Measurements from ENCODE around the gene PSMC3.

PSMC3 gene

DNA sequence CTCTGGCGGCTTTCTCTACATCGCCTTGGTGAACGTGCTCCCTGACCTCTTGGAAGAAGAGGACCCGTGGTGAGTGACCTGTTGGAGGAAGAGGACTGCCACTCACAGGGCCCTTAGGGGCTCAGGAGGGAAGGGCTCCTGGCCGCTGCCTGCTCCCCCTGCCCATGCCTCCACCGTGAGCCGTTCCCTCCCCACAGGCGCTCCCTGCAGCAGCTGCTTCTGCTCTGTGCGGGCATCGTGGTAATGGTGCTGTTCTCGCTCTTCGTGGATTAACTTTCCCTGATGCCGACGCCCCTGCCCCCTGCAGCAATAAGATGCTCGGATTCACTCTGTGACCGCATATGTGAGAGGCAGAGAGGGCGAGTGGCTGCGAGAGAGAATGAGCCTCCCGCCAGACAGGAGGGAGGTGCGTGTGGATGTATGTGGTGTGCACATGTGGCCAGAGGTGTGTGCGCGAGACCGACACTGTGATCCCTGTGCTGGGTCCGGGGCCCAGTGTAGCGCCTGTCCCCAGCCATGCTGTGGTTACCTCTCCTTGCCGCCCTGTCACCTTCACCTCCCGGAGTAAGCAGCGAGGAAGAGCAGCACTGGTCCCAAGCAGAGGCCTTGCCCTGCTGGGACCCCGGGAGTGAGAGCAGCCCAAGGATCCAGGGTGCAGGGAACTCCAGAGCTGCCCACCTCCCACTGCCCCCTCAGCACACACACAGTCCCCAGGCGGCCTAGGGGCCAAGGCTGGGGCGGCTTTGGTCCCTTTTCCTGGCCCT lies 11.0 kb downstream of the PSMC3 start:
- in situ Hi-C loops (cut with MboI; ENCODE audit: low sequenced_read_pairs), result no loop called here

DNA sequence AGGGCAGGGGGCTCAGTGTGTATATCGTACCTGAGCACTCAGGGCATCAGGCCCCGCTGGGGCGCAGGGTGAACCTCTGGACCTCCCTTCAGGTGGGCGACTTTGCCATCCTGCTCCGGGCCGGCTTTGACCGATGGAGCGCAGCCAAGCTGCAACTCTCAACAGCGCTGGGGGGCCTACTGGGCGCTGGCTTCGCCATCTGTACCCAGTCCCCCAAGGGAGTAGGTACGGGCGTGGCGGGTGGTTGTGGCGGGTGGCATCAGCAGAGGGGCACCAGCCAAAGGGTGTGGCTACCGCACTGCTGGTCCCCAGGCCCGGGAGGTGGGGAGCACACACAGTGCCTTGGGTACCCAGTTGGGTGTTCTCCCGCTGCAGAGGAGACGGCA lies 11.6 kb downstream of the PSMC3 start:
- in situ Hi-C loops (cut with MboI; ENCODE audit: low sequenced_read_pairs), result no loop called here

DNA sequence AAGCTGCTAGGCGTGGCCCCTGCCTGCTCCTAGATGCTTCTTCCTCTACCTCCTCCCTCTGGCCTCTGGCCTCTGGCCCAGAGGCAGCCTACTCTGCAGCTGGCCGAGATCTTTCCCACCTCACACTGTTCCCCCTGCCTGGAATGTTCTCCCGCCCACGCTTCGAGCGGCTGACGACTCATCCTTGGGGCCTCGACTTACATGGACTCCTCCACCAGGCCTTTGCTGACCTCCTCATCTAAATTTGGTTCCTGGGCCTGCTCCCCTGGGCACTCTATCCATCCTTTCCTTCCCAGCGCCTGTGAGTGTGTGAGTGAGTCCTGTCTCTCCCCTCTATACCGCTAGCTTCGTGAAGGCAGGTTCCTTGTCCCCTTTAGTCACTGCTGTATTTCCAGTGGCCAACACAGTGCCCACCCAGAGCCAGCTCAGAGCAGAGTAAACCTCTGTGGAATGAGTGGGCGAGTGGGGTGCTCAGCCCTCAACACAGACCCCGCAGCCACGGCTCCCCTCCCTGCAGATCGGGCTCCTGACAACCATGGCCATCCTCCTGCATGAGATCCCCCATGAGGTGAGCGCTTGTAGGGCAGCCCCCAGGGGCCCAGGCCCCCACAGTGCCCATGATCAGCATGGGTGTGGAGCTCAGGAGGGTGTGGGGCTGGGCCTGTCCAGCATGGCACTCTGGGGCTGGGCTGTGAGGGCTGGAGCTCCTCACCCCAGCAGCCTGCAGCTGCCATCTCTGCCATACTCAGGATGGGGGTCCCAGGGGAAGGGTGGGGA lies 12.1 kb downstream of the PSMC3 start:
- in situ Hi-C loops (cut with MboI; ENCODE audit: low sequenced_read_pairs), result no loop called here

DNA sequence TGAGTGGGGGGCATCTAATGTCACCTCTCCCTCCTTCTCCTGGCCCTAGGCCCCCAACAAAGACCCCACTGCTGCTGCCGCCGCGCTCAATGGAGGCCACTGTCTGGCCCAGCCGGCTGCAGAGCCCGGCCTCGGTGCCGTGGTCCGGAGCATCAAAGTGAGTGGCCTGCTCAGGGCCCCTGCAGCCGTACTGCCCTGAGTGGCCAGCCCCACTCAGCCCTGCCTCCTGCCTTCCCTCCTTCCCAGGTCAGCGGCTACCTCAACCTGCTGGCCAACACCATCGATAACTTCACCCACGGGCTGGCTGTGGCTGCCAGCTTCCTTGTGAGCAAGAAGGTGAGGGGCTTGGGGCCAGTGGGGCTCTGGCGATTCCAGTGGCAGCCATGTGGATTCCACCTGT lies 12.9 kb downstream of the PSMC3 start:
- in situ Hi-C loops (cut with MboI; ENCODE audit: low sequenced_read_pairs), result no loop called here

DNA sequence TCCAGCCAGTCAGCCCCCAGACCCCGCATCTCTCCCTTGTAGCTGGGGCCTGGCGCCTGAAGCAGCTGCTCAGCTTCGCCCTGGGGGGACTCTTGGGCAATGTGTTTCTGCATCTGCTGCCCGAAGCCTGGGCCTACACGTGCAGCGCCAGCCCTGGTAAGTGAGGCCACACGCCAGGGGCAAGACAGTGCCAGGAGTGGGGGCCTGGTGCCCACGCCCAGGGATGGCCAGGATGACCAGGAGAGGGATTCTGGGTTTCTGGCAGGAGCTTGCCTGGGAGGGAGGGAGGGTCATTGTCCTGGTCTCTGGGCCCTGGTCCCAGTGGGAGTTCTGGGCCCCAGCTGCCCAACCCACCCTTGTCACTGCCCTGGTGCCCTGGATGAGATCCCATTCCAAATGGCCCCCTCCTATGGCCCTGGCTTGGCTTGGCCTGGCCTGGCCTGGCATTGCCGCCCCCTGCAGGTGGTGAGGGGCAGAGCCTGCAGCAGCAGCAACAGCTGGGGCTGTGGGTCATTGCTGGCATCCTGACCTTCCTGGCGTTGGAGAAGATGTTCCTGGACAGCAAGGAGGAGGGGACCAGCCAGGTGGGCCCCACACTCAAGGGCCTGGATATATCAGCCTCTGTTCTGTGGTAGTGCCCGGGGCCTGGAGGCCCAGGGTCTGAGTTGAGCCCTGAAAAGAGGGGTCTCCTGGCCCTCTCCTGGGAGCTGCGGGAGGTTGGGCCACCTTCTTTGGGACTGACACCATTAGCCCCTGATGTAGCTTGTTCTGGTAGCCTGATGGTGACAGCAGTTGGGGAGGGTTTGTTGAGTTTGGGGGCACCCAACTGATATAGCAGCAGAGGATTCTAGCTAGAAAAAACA lies 14.1 kb downstream of the PSMC3 start:
- in situ Hi-C loops (cut with MboI; ENCODE audit: low sequenced_read_pairs), result no loop called here

DNA sequence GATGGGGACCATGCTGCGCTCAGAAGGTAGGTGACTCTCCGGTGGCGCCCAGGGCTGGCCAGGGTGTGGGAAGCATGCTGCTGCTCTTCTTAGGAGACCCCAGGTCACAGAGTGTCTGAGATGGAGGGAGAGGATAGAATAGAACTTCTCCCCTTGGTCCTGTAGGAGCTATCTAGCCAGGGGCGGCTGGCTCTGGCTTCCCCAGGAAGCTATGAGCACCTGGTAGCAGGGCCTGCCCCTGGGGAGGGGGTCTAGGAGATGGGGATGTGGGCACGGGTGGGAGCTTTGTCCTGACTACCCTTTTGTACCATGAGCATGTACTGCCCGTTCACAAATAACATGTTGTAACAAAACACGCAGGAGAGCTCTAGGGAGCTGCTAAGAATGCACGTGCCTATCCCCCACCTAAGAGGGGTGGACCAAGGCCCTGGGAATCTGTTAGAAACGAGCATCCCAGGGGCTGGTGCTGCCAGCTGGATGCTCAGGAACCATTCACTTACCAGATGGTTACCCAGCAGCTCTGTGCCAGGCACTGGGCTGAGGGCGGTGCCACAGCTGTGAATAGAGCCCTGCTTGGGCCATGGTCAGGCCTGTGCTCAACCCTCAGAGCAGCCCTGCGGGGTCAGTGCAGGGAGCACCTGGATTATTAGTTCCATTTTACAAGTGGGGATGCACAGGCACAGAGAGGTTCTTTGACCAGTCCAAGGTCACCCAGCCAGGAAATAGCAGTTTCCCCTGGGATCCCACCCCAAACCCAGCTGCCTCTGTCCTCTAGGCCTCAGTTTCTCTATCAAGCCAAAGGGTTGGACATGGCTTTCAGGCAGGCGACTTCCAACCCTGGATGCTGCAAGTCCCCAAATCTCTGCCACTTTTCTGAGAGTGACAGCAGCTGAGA lies 15.6 kb downstream of the PSMC3 start:
- in situ Hi-C loops (cut with MboI; ENCODE audit: low sequenced_read_pairs), result no loop called here

DNA sequence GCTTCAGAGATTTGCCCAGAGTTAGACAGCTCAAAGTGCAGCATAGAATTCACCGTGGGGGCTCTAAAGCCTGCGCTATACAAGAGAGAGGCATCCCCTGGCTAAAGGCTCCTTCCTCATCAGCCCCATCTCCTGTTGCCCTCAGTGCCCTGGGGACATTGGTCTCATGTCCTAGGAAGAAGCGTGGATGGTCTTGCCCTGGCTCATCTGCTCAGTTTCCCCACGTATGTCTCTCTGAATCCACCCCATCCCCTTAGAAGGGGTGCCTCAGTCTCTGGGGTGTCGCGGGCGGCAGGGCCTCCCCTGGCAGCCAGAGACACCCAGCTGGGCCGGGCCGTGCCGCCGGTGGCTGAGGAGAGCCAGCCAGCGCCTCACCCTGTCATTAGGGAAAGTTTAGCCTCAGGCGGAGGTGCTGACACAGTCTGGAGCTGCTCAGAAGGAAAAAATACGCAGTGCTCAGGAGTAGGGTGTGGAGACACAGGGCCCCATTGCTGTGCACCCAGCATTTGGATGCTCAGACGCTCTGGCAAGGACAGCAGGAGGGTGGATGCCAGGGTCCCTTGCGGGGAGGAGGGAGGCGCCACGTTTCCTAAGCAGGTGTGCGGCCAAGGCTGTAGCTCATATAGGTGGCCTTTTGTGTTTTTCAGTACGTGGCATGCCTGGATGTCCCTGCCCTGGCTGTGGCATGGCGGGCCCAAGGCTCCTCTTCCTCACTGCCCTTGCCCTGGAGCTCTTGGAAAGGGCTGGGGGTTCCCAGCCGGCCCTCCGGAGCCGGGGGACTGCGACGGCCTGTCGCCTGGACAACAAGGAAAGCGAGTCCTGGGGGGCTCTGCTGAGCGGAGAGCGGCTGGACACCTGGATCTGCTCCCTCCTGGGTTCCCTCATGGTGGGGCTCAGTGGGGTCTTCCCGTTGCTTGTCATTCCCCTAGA lies 16.5 kb downstream of the PSMC3 start:
- in situ Hi-C loops (cut with MboI; ENCODE audit: low sequenced_read_pairs), result loop anchor here (5.0 kb wide), 1 partner anchor 37 kb away; no protein-coding TSS in a partner anchor

DNA sequence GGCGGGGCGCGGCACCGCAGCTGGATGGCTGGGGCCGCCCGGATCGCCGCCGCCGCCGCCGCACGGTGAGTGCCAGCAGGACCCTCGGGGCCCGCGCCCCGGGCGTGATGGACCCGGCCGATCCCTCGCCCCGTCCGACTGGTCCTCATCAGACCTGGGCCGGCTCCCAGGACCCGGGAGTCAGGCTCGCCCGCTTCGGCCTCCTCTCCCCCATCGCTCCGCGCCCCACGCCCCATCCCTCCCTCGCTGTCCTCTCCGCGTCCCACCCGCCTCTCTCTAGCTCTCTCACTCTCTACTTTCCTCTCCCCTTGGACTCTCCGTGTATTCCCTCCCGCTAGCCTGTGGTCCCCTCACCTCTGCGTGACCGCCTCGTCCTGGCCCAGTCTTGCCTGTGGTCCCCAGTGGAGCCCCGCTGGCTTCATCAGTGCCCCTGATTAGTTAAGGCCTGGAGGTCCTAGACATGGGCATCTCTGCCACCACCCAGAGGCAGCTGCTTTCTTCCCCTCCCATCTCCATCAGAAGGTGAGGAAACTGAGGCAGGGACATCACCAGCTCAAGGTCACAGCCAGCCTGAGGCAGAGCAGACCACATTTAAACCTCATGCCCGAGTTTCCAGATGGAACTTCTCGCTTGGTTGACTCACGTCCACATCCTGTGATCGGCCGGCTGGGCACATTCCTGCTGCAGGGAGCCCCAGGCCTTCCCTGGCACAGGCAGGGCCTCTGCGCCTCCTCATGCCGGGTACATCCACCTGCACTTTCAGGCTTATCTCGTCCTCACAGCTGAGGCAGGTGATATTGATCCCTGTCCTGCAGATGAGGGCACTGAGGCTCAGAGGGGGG lies 17.4 kb downstream of the PSMC3 start:
- in situ Hi-C loops (cut with MboI; ENCODE audit: low sequenced_read_pairs), result loop anchor here (5.0 kb wide), 1 partner anchor 37 kb away; no protein-coding TSS in a partner anchor

DNA sequence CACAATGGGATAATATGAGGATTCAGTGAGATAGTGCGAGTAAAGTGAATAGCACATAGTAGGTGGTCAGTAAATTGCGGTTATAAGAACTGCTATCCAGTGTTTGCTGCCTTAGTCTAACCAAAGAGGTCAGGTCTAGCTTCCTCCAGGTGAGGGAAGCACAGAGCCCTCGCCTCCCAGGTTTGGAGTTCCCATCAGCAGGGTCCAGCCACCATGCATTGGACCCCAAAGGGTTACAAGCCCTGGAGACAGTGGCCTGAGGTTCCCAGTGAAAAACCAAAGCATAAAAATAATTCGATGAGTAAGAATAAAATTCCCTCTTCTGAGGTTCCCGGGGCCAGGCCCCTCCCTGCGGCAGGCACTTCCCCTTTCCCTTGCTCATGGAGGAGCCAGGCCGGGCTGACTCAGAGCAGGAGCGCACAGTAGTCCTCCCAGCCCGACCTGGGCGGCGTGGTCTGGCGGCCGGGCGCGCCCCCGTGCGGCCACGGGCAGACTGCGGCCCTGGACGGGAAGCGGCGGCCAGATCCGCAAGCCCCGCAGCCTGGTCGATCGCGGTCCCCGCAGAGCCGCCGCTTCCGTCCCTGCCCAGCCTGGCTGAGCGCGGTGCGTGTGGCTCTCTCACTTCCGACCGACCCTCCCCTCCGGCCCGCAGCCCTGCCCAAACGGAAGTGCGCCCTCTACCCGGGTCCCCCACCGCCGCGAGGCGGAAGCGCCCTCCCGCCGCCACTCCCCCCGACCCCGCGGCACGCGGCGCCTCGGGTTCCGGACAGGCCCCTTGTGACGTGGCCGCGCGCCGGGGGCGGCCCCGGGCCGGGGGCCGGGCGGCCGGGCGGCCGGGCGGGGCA lies 18.3 kb downstream of the PSMC3 start, which contains the start of gene SLC39A13:
Gene SLC39A13 (plus strand): TSS at position 845 of the 845 bp plus-strand sequence. CDS start 1,505 bp downstream, outside the sequence.
- in situ Hi-C loops (cut with MboI; ENCODE audit: low sequenced_read_pairs), result loop anchor here (5.0 kb wide), 1 partner anchor 36 kb away; no protein-coding TSS in a partner anchor

DNA sequence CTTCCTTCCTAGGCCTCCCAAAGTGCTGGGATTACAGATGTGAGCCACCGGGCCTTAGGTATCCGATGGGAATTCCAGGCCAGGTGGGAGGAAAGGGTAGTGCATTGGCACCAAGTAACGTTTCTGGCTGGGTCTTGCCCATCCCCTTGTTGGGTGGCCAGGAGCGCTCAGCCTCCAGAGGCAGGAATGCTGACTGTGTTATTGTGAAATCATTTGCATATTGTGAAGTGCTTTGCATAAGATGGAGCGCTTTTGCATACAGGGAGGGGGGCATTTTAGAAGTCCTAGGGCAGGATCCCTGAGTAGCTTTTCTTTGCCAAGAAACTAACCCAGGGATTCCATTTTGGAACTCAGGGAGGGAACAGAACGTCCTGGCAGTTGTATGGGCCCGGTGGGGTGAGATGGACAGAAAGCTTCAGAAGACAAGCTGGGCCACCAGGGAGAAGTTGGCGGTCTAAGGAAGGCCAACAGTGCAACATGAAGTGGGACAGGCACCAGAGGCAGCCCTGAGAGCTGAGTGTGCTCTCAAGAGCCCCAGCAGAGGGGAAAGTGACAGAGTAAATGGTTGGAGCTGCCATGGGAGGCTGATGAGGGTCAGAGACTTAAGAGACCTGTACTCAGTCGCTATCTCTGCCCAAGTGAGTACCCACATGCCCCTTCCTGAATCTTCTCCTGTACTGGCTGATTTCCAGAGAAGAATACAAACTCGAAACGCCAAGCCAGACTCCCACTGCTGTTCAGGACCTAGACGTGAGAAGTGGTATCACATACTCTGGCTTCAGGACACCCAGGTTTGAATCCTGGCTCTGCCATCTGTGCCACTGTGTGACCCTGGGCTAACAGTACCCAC lies 19.1 kb downstream of the PSMC3 start:
- in situ Hi-C loops (cut with MboI; ENCODE audit: low sequenced_read_pairs), result loop anchor here (5.0 kb wide), 1 partner anchor 35 kb away; no protein-coding TSS in a partner anchor

DNA sequence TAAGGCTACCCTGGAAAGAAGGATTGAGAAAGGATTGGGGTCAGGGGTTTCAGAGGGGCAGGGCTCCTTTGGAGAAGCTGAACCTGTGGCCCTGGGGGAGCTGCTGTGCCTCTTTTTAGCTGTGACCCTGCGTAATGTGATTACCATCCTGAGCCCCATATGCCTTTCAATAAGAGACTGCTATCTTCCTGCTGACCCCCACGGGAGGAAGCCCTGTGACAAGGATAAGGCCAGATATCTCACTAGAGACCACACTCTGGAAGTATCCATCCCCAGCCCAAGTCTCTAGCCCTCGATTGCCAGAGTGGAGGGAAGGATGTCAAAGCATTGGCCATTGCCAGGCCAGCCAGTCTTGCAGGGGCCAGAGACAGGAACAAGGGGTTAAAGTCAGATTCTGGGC lies 22.7 kb downstream of the PSMC3 start:
- in situ Hi-C loops (cut with MboI; ENCODE audit: low sequenced_read_pairs), result no loop called here

DNA sequence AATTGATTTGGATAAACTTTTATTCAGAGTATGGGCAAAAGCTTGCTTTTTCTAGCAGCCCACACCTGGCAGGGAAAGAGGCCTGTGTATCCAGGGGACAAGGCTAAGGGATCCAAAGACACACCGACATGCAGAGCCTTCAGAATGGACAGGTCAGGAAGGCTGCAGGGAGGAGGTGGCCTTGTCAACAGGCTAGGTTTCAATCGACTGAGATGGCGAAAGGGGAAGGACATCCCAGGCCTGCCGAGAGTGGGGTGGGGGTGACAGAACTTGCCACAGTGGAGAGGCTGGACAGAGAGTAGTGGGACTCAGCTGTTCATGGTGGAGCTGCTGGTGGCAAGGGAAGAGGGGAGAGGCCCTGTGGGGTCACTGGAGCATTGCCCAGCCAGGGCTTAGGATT lies 23.1 kb downstream of the PSMC3 start:
- in situ Hi-C loops (cut with MboI; ENCODE audit: low sequenced_read_pairs), result no loop called here

DNA sequence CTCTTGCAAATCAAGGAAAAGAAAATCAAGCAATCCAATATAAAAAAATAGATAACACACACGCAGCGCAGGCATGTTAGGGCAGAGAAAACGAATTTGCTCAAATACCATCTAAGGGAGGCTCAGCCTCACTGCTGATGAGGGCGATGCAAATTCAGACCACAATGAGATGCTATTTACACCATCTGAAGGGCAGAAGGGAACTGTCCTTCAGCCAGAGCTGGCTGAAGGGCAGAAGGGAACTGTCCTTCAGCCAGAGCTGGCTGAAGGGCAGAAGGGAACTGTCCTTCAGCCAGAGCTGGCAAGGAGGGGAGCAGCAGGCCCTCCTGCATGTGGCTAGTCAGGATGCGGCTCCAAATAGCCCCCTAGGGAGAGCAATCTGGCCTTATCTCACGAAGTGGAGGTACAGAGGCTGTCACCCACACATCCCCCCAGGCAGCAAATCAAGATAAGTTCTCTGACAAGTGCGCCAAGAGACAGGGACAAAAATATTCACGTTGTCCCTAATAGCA lies 25.4 kb downstream of the PSMC3 start:
- in situ Hi-C loops (cut with MboI; ENCODE audit: low sequenced_read_pairs), result no loop called here

DNA sequence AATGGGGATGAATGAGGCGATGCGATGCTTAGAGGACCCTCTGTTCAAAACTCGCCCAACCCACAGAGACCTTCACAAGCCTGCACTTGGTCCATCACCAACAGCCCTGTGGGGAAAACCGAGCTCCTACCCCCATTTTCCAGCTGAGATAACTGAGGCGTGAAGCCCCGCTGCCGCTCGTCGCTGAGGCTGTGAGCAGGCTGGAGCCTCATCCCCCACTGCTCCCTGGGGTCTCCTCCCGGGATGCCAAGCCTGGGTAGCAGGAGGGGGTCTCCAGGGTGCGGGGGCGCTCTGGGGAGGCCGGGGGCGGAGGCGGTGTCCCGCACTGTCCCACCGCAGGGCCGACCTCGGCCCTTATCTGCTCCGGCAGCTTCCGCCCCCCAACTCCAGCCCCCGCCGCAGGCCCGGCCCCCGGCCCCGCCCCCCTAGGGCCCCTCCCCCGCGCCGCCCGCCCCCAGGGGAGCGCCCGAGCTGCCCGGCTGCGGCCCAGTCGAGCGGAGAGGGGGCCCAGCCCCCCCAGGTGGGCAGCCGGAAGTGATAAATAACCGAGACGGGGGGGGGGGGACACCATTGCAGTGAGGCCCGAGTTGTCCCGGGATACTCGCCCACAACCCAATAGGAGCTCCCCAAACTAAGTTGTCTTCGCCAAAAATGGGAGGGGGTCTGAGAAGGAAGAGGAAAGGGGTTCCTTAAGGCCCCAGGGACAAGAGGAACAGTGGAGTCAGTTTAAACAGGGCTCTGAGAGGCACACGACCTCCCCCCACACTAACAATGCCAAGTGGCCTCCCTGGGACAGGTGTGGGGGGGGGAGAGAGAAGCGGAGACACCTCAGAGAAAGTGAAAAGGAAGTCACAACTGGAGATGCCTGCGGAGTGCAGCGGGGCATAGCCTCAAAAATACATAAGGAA lies 26.1 kb downstream of the PSMC3 start:
- in situ Hi-C loops (cut with MboI; ENCODE audit: low sequenced_read_pairs), result no loop called here

DNA sequence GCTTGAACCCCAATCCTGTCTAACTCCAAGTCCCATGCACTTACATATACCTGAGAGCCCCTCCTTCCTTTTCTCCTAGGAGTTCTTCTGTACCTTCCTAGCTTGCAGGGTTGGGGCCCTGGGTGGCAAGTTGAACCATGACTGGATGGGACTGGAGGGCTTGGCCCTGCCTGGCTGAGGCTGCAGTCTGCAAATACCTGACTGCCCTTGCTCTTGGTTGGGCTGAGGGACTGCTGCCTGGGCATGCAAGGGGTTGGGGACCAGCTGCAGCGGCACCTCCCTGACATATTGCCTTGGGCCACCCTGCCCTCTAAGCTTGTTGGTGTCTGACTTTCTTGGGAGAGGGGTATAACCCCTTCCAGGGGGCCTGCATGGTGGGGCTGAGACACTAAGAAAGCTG lies 27.7 kb downstream of the PSMC3 start:
- in situ Hi-C loops (cut with MboI; ENCODE audit: low sequenced_read_pairs), result no loop called here

All from HL-60/S4 (cell line).